GM19035 (cell line): ENCODE results near the gene RNF220.

Source experiments
- ATAC-seq: cut with Tn5 transposase; IDR thresholded peaks from one replicate; pipeline ENCODE4 v1.9.1; 2021; ENCODE audit not compliant: unreplicated experiment

The RNF220 gene

DNA sequence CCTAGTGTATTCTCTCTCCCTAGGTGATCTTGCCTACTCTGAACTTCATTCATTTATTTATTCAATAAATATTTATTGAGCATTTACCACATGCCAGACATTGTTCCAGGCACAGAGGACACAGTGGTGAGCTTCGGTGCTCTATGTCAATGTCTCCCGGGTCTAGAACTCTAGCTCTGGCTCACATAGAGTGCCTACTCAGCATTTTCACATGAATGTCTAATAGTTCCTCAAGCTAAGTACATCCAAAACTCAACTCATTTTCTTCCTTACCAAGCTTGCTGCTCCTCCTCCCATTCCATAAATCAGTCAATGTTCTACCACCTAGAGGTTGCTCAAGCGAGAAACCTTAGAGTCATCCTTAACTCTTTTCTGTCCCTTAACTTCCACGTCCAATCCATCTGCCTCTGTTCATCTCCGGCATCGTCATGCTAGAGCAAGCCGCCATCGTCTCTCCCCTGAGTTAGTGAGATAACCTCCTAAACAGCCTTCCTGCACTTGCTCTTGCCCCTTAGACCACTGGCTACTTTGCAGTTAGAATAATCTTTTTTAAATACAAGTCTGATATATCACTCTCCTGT lies 201.7 kb downstream of the RNF220 start:
- ATAC-seq = no peak

DNA sequence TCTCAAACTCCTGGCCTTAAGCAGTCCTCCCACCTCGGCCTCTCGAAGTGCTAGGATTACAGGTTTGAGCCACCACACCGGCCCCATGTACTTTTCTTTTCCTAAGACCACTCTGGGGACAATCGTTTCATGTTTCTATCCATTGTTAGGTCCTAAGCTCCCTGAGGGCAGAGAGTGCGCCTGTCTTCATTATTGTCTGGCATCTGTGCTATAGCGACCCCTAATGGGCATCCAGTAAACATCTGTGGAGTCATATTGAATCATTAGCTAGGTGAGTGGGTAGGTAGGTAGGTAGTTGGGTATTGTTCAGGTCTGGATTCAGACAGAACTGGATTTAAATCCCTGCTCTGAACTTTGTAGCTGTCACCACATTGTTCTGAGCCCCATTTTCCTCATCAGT lies 203.1 kb downstream of the RNF220 start:
- no peak for ATAC-seq

DNA sequence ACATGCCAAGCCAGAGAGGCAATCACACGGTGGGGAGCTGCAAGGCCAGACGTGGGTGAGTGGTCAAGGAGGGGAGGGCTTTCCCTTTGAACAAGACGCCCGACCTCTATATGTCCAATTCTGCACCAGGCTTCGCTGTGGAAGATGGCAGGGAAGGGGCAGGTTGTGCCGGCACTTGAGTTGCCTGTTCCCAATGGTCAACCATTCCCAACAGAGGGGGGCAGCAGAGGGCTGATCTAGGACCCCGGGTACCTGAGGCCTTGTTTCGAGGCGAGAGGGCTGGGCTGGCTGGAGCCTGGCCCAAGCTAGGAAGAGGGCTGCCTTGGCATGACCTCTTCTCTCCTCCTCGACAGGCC lies 204.3 kb downstream of the RNF220 start:
- no peak for ATAC-seq

DNA sequence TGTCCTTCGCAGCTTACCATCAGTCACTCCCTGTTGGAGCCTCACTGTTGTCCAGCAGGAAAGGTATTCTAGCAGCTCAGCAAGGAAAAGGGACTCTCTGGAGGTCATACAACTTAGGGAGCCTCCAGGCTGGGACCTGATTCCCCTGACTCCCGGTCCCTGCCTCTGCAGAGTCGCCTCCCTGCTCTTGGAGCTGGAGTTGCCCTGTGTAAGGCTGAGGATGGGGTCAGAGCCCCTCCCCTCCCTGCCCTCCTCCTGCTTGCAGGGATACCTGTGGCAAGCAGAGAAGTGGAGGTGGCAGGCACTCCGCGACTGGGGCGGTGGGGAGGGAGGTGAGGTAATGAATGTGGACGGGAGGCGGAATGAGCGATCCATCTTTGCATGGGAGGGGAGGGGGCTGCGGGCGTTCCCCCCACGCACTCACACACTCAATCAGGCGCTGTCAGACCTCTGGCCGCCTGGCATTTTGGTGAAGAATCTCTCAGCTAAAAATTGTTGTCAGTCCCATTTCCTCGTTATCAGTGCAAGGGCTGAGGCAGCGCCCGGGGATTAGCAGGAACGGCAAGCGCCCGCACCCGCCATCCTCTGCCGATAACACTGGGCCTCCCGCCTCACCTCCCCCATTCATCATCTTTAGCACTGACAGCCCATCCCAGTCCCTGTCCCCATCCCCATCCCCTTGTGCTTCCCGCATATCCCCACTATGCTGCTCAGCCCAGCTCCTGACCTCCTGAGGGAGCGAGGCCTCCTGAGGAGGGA lies 204.9 kb downstream of the RNF220 start:
- ATAC-seq = no peak

DNA sequence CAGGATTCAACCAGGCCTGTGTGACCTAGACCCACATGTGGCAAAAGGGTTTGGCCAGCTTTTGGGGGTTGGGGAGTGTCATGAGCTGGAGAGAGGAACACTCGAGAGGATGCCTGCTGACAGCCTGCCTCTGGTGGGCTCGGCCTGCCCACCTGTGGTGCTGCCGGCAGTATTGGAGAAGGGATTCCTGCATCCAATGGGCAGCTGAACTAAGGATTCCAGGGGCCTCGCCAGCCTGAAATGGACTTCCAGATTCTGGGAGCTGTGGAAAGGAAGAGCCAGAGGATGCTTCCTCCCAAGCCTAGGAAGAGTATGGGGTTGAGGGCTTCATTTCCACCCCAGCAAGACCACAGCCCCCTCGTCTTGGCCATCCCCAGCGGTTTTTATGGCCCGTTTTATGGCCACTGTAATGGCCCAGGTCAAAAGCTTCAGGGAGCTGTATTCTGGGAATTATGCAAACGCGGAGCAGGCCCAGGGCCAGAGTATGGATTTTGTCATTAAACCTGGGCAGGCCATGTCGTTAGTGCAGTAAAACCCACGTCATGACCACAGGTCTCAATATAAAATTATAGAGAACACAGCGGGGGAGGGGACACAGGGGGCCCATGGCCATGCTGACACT lies 205.6 kb downstream of the RNF220 start:
- ATAC-seq = no peak

DNA sequence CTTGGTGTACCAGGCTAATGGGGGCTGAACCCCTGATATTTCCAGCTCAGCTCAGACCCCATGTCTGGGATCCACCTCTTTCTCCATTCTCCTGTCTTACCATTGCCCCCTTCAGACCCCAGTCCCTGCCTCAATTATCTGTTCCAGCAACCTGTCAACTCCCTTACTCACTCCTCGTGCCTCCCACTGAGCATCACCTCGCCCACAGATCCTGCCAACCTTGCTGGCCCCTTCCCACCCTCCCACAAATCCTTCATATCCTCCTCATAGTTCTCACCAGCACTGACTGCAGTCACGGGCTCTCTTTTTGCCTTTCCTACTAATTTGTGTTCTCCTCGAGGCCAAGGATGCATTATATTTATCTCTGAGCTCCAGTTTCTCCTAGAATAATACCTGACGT lies 206.4 kb downstream of the RNF220 start:
- no peak for ATAC-seq

DNA sequence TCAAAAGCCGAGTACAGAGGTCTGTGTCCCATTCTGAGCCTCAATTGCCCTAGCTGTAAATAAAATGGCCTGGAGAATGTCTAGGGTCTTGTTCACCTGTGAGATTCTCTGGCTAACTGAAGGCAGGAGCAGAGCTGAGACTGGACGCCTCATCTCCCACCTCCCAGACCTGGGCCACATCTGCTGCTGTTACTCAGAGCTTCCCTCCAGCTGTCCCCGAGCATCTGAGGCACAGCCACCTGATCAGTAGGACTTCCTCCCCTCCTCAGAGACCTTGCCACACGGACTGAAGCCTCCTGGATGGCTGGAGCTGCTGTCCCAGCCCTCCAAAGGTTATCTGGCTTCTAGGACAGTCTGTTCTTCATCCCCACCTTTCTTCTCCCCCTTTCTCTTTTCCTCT lies 206.8 kb downstream of the RNF220 start:
- no peak for ATAC-seq

DNA sequence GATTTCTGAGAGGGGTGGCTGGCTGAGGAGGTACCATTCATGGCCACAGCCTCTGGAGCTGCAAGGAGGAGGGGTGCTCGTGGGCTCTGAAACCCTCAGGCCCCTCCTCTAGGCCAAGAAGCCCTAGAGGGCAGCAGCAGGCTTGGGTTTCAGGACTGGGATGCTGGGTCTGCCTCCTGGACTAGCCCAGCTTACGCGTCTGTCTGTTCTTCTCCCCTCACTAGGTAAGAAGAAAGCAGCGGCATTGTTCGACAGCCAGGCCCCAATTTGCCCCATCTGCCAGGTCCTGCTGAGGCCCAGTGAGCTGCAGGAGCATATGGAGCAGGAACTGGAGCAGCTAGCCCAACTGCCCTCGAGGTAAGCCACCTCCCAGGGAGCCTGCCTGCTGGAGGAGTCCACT lies 208.9 kb downstream of the RNF220 start:
- ATAC-seq = no peak

DNA sequence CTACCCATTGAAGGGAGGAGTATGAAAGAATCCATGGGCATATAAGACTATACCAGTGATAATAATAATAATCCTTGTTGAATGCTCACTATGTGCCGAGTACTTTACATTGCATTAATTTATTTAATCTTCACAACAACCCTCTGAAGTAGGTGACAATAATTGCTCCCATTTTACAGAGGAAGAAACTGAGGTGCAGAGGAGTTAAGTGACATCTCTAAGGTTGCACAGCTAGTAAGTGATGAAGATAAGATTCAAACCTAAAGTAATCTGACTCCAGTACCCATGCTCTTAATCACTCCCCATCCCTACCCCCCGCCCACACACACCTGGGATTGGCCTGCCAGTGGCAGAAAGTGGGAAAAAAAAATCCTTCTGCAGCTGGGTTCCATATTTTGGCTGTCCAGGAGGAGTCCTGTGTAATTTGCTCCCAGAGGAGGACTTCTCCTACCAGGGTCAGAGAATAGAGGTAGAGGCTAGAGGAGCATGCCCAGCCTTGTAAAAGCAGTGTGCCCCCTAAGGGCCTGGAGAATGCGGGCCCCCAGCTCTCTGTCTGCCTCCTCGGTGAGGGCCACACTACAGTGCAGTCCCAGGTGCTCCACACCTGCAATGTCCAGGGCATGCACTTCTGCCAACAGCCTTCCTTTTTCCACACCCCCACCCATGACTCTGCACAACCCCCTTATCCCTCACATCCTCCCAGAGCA lies 211.4 kb downstream of the RNF220 start:
- no peak for ATAC-seq

DNA sequence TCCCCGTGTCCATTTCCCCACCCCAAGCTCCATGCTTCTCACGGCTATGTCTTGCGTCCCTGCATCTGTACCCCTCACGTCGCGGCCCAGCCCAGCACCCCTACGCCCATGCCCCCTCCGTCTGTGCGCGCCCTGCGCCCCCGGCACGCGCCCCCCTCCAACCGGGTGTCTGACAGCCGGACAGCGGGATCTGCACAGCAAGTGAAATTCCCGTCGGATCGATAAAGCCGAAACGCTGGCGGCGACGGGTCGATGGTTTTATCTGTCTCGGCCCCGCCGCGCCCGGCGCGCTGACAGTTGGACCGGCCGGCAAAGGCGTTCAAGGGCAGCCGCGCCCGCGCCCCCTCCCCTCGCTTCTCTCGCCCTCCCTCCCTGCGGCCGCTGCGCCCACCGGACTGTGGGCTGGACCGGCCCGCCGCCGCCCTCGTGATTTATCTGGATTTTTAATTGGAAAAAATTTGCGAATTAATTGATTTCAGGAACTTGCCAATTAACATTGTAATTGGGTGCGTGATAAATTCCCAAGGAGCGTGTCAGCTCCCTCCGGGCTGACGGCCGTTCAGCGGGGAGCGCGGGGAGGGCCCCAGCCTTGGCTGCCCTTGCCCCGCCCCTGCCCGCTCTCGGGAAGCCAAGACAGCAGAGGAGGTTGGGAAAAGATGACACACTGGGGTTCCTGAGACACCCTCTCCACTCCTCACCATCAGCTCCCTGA lies 212.1 kb downstream of the RNF220 start:
- ATAC-seq = no peak

DNA sequence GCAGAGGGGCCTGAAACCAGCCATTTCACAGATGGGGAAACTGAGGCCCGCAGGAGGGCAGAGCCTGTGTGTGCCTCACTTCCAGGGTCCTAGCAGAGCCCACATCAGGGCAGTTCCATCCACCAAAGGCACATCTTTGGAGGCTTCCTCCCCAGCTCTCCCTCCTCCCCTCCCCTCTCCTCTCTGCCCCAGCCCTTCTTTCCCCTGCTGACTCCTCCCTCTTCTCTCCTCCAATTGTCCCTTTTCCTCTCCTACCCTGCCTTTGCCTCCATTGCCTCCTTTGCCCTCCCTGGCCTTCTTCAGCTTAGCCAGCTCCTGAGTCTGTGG lies 212.6 kb downstream of the RNF220 start:
- no peak for ATAC-seq

DNA sequence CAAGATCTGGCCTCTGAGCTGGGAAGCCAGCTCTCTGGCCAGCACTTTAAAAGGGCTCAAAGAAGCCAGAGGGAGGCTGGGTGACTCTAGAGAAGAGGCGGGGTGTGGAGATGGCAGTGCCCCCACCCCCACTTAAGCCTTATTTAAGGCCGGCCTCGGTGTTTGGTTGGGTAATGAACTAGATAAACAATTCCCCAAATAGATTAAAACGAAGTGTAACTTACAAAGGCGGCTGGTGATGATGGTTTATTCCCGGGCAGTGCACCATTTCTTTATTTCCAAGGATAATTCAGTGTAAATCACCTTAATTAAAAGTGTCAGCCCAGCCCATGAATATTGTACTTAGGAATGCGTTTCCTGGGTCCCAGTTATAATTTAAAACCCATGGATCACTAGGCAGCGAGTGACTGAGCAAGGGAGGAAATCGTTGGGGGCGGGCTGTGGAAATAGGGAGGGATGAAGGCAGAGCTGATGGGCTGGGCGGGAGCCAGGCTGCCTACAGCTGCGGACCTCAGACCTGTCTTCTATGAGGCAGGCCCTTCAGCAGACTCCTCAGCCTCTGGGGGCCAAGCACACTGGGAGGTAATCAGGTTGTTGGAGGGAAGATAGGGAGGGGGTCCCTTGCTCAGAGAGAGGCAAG lies 214.3 kb downstream of the RNF220 start:
- no peak for ATAC-seq

DNA sequence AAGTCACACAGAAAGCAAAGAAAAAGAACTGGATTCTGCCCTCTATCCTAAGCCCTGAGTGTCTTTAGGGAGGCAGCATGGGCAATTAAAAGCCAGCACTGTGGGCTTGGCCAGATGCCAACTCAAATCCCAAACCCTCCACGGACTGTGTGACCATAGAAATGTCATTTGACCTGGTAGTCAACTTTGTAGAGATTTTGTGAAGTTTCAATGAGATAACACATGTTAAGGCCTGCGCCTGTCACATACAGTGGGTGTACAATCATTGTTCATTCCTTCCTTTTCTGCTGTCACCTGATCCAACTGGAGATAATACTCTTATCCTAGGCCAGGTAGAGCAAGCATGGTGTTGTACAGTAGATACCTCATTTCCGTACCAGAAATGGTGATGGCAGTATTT lies 215.0 kb downstream of the RNF220 start:
- no peak for ATAC-seq

DNA sequence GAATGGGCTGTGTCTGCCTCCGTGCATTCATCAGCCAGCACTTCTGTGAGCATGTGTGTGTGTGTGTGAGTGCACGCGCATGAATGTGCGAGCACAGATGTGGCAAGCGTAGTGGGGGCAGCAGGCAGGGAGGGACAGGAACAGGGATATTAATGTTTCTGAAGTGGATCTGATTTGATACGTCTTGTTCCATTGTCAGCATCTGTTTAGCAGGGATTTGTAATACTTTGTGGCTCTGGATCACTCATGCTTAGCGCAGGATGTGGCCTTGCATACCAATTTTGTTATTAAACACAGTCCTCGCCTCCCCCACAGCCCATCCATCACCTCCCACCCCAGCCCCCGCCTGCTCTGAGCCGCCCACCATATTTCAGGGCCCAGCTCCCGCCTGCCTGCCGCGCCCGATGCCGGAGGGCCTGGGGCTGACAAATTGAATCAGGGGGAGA lies 216.8 kb downstream of the RNF220 start:
- no peak for ATAC-seq

DNA sequence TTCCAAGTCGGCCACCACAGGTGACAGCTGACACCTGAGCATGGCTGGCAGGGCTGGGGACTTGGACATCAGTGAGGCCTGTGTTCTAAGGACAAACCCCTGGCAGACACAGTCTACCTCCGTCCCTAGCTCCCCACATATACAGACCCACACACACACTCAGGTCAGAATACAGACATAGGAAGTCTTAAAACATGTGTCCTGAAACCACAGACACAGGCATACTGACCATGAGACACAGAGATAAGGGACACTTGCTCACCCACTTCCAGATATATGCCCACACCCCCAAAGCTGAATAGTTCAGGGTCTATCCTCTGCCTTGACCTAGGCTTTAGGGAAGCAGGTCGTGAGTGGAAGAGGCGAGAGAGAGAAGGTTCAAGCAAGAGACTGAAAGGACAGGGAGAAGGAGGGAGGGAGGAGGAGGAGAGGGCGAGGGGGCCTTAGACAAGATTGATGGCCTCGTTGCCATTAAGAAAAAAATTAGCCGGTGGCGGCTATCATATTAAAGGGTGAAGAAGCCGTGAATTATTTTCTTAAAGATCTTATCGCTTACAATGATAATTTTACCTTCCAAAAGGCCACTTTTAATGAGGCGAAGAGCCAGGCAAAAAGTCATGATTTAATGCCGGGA lies 219.3 kb downstream of the RNF220 start:
- no peak for ATAC-seq

DNA sequence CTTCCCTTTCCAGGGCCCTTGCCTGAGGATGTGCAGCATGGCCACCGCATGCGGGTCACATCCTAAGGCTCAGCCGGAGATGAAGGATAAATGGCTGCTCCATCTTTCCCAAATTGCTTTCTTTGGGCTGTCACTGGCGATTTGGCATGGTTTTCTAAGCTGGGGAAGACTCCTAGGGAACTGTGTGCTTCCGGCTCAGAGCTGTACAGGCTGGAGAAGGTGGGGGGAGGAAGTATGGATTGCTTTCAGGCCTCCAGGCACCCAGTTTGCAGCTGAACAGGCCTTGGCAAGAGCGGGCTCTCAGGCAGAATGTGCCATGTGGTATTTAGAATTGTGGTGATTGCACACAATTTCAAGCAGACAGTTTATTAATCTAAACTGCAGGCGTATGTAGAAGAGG lies 220.3 kb downstream of the RNF220 start:
- no peak for ATAC-seq

DNA sequence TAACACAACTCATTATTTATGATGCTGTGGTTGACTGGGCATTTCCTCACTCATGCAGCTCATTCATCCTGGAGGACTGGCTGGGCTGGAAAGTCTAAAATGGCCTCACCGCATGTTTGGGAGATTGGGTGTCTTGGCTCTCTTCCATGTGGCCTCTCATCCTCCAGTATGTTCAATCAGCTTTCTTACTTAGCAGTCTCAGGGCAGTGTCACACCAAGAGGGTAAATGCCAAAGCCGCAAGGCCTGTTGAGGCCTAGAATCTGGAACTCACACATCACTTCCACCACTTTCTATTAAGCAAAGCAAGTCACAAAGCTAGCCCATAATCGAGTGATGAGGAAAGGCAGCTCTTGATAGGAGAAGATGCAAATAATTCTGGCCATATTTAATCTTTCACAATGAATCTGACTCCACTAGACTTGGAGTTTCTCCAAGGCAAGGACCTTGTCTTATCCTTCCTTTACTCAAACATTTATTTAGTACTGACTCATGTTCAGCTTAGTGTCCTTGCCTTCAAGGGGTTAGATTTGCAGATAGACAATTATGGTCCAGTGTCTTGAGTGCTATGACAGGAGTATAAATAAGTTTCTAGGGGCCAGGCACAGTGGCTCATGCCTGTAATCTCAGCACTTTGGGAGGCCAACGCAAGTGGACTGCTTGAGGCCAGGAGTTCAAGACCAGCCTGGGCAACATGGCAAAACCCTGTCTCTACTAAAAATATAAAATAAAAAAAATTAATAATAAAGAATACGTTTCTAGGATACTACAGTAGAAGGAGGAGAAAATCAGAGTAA lies 224.1 kb downstream of the RNF220 start:
- no peak for ATAC-seq

DNA sequence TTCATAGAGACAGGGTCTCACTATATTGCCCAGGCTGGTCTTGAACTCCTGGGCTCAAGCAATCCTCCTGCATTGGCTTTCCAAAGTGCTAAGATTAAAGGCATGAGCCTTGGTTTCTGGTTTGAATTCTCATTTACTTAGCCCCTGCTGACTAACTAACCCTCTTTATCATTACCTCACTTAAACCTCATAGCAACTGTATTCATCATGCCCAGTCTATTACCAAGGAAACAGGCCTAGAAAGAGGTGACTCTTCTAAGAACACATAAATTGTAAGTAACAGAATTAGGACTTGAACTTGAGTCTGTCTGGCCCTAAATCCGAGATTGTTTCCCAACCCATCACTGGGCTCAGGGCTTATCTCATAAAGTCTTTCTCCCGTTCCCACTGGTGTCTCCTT lies 225.1 kb downstream of the RNF220 start:
- no peak for ATAC-seq

DNA sequence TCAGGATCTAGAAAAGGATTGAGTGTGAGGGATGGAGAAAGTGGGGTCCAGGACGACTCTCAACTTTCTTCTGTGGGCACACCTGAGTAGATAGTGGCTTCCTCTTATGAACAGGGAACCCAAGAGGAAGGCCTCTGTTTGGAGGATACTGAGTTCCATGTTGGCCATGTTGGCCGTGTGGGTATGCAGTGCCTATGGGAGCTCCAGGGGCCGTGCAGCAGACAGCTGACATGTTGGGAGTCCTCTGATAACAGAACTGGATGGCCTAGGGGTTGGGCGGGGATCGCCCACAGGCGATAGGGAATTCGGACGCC lies 226.2 kb downstream of the RNF220 start:
- peak; percentile 8 for ATAC-seq
